HG03469 (cell line): ENCODE measurements around the gene PABPC1L.

Experiments used
- ATAC-seq: cut with Tn5 transposase; IDR thresholded peaks from one replicate; pipeline ENCODE4 v1.9.1; 2021; ENCODE audit warnings: mild to moderate bottlenecking, moderate library complexity, moderate number of reproducible peaks; ENCODE audit not compliant: unreplicated experiment

The PABPC1L gene

GRCh38 chr20:44900231-44900854, 9.5 kb upstream of the PABPC1L start:
- no peak for ATAC-seq

GRCh38 chr20:44901974-44902373, 7.9 kb upstream of the PABPC1L start:
- no peak for ATAC-seq

- ATAC-seq: no peak
These were observed 5.5 kb upstream of the PABPC1L start for GRCh38 chr20:44904377-44904776.

- no peak for ATAC-seq
These were observed 631 bp upstream of the PABPC1L start for GRCh38 chr20:44908987-44909871.

GRCh38 chr20:44910690-44911262, 916 bp downstream of the PABPC1L start:
- ATAC-seq: no peak

- ATAC-seq: no peak
These were observed 1.5 kb downstream of the PABPC1L start for GRCh38 chr20:44911264-44911921.

- ATAC-seq: no peak
These were observed 2.3 kb downstream of the PABPC1L start for GRCh38 chr20:44912189-44912588.

GRCh38 chr20:44914924-44915323, 5.1 kb downstream of the PABPC1L start:
- no peak for ATAC-seq

GRCh38 chr20:44916586-44916985, 6.7 kb downstream of the PABPC1L start:
- ATAC-seq: no peak

- ATAC-seq: no peak
These were observed 7.5 kb downstream of the PABPC1L start for GRCh38 chr20:44917399-44917798.

- no peak for ATAC-seq
These were observed 8.5 kb downstream of the PABPC1L start for GRCh38 chr20:44918342-44918741.

- no peak for ATAC-seq
These were observed 8.9 kb downstream of the PABPC1L start for GRCh38 chr20:44918761-44919160.

GRCh38 chr20:44921447-44921846, 11.6 kb downstream of the PABPC1L start:
- no peak for ATAC-seq

GRCh38 chr20:44924541-44924940, 14.7 kb downstream of the PABPC1L start:
- ATAC-seq: no peak

- no peak for ATAC-seq
These were observed 18.7 kb downstream of the PABPC1L start for GRCh38 chr20:44928595-44928994.

- ATAC-seq: no peak
These were observed 20.8 kb downstream of the PABPC1L start for GRCh38 chr20:44930517-44931168.

GRCh38 chr20:44931911-44932310, 22.1 kb downstream of the PABPC1L start:
- ATAC-seq: no peak

GRCh38 chr20:44932916-44933315, 23.1 kb downstream of the PABPC1L start:
- ATAC-seq: no peak

GRCh38 chr20:44936510-44936909, 26.6 kb downstream of the PABPC1L start:
- no peak for ATAC-seq

- no peak for ATAC-seq
These were observed 28.8 kb downstream of the PABPC1L start for GRCh38 chr20:44938637-44939036.

GRCh38 chr20:44941120-44941691, 31.3 kb downstream of the PABPC1L start:
- no peak for ATAC-seq
